Endothelial cell (in vitro differentiated cells): ENCODE measurements around the gene MYL10. TPM values are rescaled to one million over a fixed set of nuclear protein-coding genes. Genes with fewer than 3 reads are reported as not detected.

Source experiments
- DNase-seq: peaks from one replicate; pipeline ENCODE4 v3.0.0; 2021; ENCODE audit warnings: low spot score
- H3K27ac Mint-ChIP-seq: one replicate; pipeline ENCODE4 v1.8.0; 2021; ENCODE audit warnings: mixed read lengths, inconsistent platforms; ENCODE audit not compliant: unreplicated experiment
- H3K27me3 Mint-ChIP-seq: one replicate; pipeline ENCODE4 v1.8.0; 2021; ENCODE audit warnings: mild to moderate bottlenecking, moderate library complexity, mixed read lengths, inconsistent platforms; ENCODE audit not compliant: unreplicated experiment
- H3K36me3 Mint-ChIP-seq: one replicate; pipeline ENCODE4 v1.8.0; 2021; ENCODE audit warnings: mild to moderate bottlenecking, low read depth, mixed read lengths, inconsistent platforms; ENCODE audit not compliant: unreplicated experiment
- H3K4me1 Mint-ChIP-seq: one replicate; pipeline ENCODE4 v1.8.0; 2021; ENCODE audit warnings: mild to moderate bottlenecking, mixed read lengths, inconsistent platforms; ENCODE audit not compliant: unreplicated experiment
- H3K4me3 Mint-ChIP-seq: one replicate; pipeline ENCODE4 v1.8.0; 2021; ENCODE audit warnings: mild to moderate bottlenecking, mixed read lengths, inconsistent platforms; ENCODE audit not compliant: unreplicated experiment
- H3K9me3 Mint-ChIP-seq: one replicate; pipeline ENCODE4 v1.8.0; 2021; ENCODE audit warnings: mixed read lengths, inconsistent platforms; ENCODE audit not compliant: unreplicated experiment
- CTCF ChIP-seq: fragments of 200-600 bp; sonication (generic); IDR thresholded peaks from one replicate; pipeline ENCODE4 v1.5.0; 2021; ENCODE audit warnings: antibody characterized with exemption; ENCODE audit not compliant: unreplicated experiment
- total RNA-seq: library from RNA; stranded (reverse); fragmentation: NEBNext Ultra II Directional; extraction: Animal tissue kit (Norgen Biotek cat#: 25700); gene quantifications from one replicate; pipeline ENCODE4 v1.2.1, GENCODE V29; 2021; ENCODE audit not compliant: unreplicated experiment

MYL10 gene
- total RNA-seq, 1 donor from 2014 or later, result not detected

- Mint-ChIP-seq H3K36me3 (no peaks in the 10 kb centered on the region), H3K4me3 (no peak overlapping the region), H3K9me3 (no peaks in the 10 kb centered on the region), H3K27ac (no peak overlapping the region), H3K27me3 (no peaks in the 10 kb centered on the region), H3K4me1 (no peaks in the 10 kb centered on the region)
- no peak for DNase-seq
- no peak for TF ChIP-seq CTCF
Measured at GRCh38 chr7:101598422-101598985, 30.6 kb downstream of the MYL10 start.

DNA sequence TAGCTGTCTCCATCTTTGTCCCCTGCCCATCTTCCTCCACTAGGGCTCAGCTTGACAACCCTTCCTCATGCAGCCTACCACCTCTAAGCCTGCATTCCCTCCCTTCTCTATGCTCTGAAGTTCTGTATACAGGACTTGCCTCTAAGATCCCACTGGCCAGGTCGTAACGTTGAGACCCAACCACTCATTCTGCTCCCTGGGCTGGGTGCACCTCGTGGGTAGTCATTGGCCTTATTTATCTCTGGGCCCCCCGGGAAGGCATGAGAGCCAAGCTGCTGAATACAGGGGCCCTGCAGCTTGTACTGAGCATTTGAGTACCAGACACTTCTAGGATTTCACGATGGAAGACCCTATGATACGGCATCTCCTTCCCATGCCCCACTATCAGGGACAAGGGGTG lies 31.2 kb downstream of the MYL10 start:
- no peak for TF ChIP-seq CTCF
- no peaks in the 10 kb centered on the region for H3K9me3 Mint-ChIP-seq
- no peaks in the 10 kb centered on the region for H3K4me1 Mint-ChIP-seq
- H3K36me3 Mint-ChIP-seq, result no peaks in the 10 kb centered on the region
- DNase-seq, result no peak
- H3K4me3 Mint-ChIP-seq, result no peak overlapping the region
- H3K27ac Mint-ChIP-seq, result no peak overlapping the region
- no peaks in the 10 kb centered on the region for H3K27me3 Mint-ChIP-seq

- no peak for DNase-seq
- H3K27me3 Mint-ChIP-seq, result peaks cover 4% of the 10 kb centered on the region
- no peak for TF ChIP-seq CTCF
- no peaks in the 10 kb centered on the region for H3K36me3 Mint-ChIP-seq
- H3K4me1 Mint-ChIP-seq, result no peaks in the 10 kb centered on the region
- no peak overlapping the region for H3K27ac Mint-ChIP-seq
- H3K4me3 Mint-ChIP-seq, result no peak overlapping the region
- no peaks in the 10 kb centered on the region for H3K9me3 Mint-ChIP-seq
Measured at GRCh38 chr7:101596898-101597297, 32.2 kb downstream of the MYL10 start.

GRCh38 chr7:101595766-101596537 lies 33.1 kb downstream of the MYL10 start:
- Mint-ChIP-seq H3K4me3 (no peak overlapping the region), H3K27ac (no peak overlapping the region), H3K9me3 (no peaks in the 10 kb centered on the region), H3K36me3 (no peaks in the 10 kb centered on the region), H3K27me3 (peaks cover 4% of the 10 kb centered on the region), H3K4me1 (no peaks in the 10 kb centered on the region)
- TF ChIP-seq CTCF, result no peak
- DNase-seq, result no peak

GRCh38 chr7:101595246-101595645 lies 33.9 kb downstream of the MYL10 start:
- no peak overlapping the region for H3K4me3 Mint-ChIP-seq
- H3K4me1 Mint-ChIP-seq, result no peaks in the 10 kb centered on the region
- no peak overlapping the region for H3K27ac Mint-ChIP-seq
- TF ChIP-seq CTCF, result no peak
- no peaks in the 10 kb centered on the region for H3K36me3 Mint-ChIP-seq
- peaks cover 4% of the 10 kb centered on the region for H3K27me3 Mint-ChIP-seq
- no peak for DNase-seq
- no peaks in the 10 kb centered on the region for H3K9me3 Mint-ChIP-seq
